ENCODE data around the gene EPB41L5. TPM values are rescaled to one million over a fixed set of nuclear protein-coding genes. Genes with fewer than 3 reads are reported as not detected.

The EPB41L5 gene
- total and polyA plus RNA-seq, 2 donors (not counting 3 experiments of a cell fraction or from before 2014, with no cell fraction given), result 8.4 to 13.6 TPM

- Histone ChIP-seq H3K27ac (ENCODE audit: insufficient read depth, low read depth, low read length) (peak within 1 kb of the TSS; percentile 78), H3K4me2 (ENCODE audit: insufficient read depth, low read length) (peak within 1 kb of the TSS; percentile 33), H3K9ac (replicated peaks; ENCODE audit: extremely low read depth, insufficient read depth, low read length) (peak within 1 kb of the TSS; percentile 78), H2AFZ (ENCODE audit: low read depth, low read length) (peak within 1 kb of the TSS; percentile 91), H3K79me2 (ENCODE audit: control insufficient read depth, insufficient read depth, low read length) (peaks cover 11% of the 10 kb centered on the region), H3K9me3 (replicated peaks; ENCODE audit: control insufficient read depth, insufficient read depth, low read length) (no peaks in the 10 kb centered on the region), H3K9me1 (replicated peaks; ENCODE audit: control insufficient read depth, extremely low read depth, insufficient read depth, low read length) (no peaks in the 10 kb centered on the region), H3K4me3 (replicated peaks in 1 of 3; ENCODE audit: insufficient read depth in 1 of 3, low read depth in 1 of 3, low read length in 3 of 3) (peak within 1 kb of the TSS; percentile 47 to 61 (median 57)), H3K36me3 (ENCODE audit: control insufficient read depth in 2 of 2, extremely low read depth in 1 of 2, insufficient read depth in 2 of 2, low read length in 2 of 2) (peaks cover 0 to 5% of the 10 kb centered on the region in 2 experiments), H3K4me1 (ENCODE audit: control insufficient read depth, extremely low read depth, insufficient read depth, low read length) (peaks cover 17% of the 10 kb centered on the region), H3K27me3 (ENCODE audit: control insufficient read depth in 2 of 2, insufficient read depth in 2 of 2, low read length in 2 of 2) (peaks cover 0 to 3% of the 10 kb centered on the region in 2 experiments), H4K20me1 (replicated peaks; ENCODE audit: control insufficient read depth, extremely low read depth, insufficient read depth, low read length) (no peaks in the 10 kb centered on the region)
- intact Hi-C loops (cut with micrococcal nuclease) (loop anchor here (1.0 to 5.0 kb wide), 5 partner anchors 16 to 90 kb away; partner anchors contain the start of gene RALB), dilution Hi-C loops (cut with MboI; ENCODE audit: extremely low pct_ligation_motif_present, low sequenced_read_pairs) (no loop called here)
- DNase-seq (ENCODE audit: low read depth, low spot score), result peak; percentile 78
- BruUV-seq (replicated peaks), result no TSS peak
- peak; percentile 87 for FAIRE-seq
- CTCF ChIA-PET, result interaction anchor here (0.7 to 3.1 kb wide), 13 partner anchors 9 to 520 kb away, joined by 3 to 18 read pairs (median 5); partner anchors contain the start of gene RALB
- POLR2A ChIA-PET, result interaction anchor here (0.7 to 1.9 kb wide), 6 partner anchors 9 to 1345 kb away, joined by 3 to 15 read pairs (median 4); partner anchors contain the start of gene RALB
- TF ChIP-seq JUN (IDR thresholded peaks at IDR 0.05; ENCODE audit: borderline replicate concordance, insufficient read depth, insufficient read length, low read depth) (no peak), MYC (IDR thresholded peaks at IDR 0.05; ENCODE audit: low read depth, low read length) (peak; percentile 88), POLR2A (IDR thresholded peaks at IDR 0.05; ENCODE audit: low read depth, low read length) (peak; percentile 72), POLR2AphosphoS5 (IDR thresholded peaks at IDR 0.05; ENCODE audit: insufficient read depth, low read depth, low read length) (peak; percentile 89), EZH2 (IDR thresholded peaks at IDR 0.05; ENCODE audit: borderline replicate concordance, low read depth, low read length, severe bottlenecking) (no peak), CTCF (IDR thresholded peaks at IDR 0.05; ENCODE audit: extremely low read depth in 1 of 2, insufficient read depth in 1 of 2, low read depth in 1 of 2, low read length in 2 of 2) (peak; percentile 24 to 55), FOS (IDR thresholded peaks at IDR 0.05; ENCODE audit: borderline replicate concordance, insufficient read depth, low read length) (no peak), GATA2 (IDR thresholded peaks at IDR 0.05; ENCODE audit: insufficient read depth, insufficient read length, low read depth, low read length) (no peak)
- TF ChIP-seq, protein P1, sequence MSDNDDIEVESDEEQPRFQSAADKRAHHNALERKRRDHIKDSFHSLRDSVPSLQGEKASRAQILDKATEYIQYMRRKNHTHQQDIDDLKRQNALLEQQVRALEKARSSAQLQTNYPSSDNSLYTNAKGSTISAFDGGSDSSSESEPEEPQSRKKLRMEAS (IDR thresholded peaks at IDR 0.05; ENCODE audit: insufficient read depth, insufficient read length), result peak; percentile 95
These were observed 210.4 kb downstream of the EPB41L5 start, which contains the start of gene TMEM185B for GRCh38 chr2:120223034-120223912. Gene TMEM185B, minus strand, starts transcription at chr2:120223400. Its CDS starts 424 bp downstream, at chr2:120222976.
